ENCODE data around the gene OSBPL6. TPM values are rescaled to one million over a fixed set of nuclear protein-coding genes. Genes with fewer than 3 reads are reported as not detected.

Gene OSBPL6
- total and polyA plus RNA-seq, 2 of the 13 experiments (the other 11 are each of a cell fraction or from before 2014, with no cell fraction given), result 0.03 to 0.11 TPM

GRCh38 chr2:178414266-178415247 lies 220.2 kb downstream of the OSBPL6 start:
- Histone ChIP-seq H3K4me3 (replicated peaks in 1 of 3; ENCODE audit: insufficient read depth in 1 of 3, low read depth in 2 of 3, low read length in 3 of 3) (peak overlapping the region; percentile 60 to 75 (median 65)), H4K20me1 (ENCODE audit: insufficient read depth, low read length) (no peaks in the 10 kb centered on the region), H3K79me2 (ENCODE audit: insufficient read depth, low read length) (no peaks in the 10 kb centered on the region), H3K4me2 (ENCODE audit: low read depth, low read length) (peak overlapping the region; percentile 92), H3K9ac (ENCODE audit: insufficient read depth, low read depth, low read length) (peak overlapping the region; percentile 41), H3K9me3 (ENCODE audit: low read length) (no peaks in the 10 kb centered on the region), H3K36me3 (replicated peaks in 1 of 2; ENCODE audit: control insufficient read depth in 1 of 2, insufficient read depth in 2 of 2, low read length in 2 of 2) (no peaks in the 10 kb centered on the region), H2AFZ (ENCODE audit: low read length) (peak overlapping the region; percentile 57), H3K27me3 (ENCODE audit: control insufficient read depth in 1 of 2, insufficient read depth in 2 of 2, low read length in 2 of 2) (peaks cover 0 to 9% of the 10 kb centered on the region in 2 experiments; a peak in 1 of 5 replicates), H3K4me1 (ENCODE audit: insufficient read depth, low read length) (peaks cover 16% of the 10 kb centered on the region; the same call in 1 of the 2 replicates), H3K27ac (ENCODE audit: extremely low read length, insufficient read depth, low read length) (no peak overlapping the region)
- BruUV-seq (replicated peaks), result TSS peak; percentile 93
- in situ Hi-C loops (cut with HindIII; ENCODE audit: extremely low pct_ligation_motif_present, low pct_unique_long_range_greater_than_20kb) (loop anchor here (10.0 kb wide), 2 partner anchors 110 to 300 kb away; partner anchors contain the start of gene RBM45), intact Hi-C loops (cut with micrococcal nuclease; ENCODE audit: unreplicated experiment) (loop anchor here (1.0 to 5.0 kb wide), 6 partner anchors 17 to 432 kb away; partner anchors contain the start of genes PJVK, PRKRA and RBM45)
- WGBS (ENCODE audit: low lambda C conversion rate), result 20% methylated on average over 21 of the region's 21 CpGs
- CTCF ChIA-PET (ENCODE audit: low intra/inter-chr PET ratio, low total read pairs), result interaction anchor here (1.1 to 2.7 kb wide), 5 partner anchors 17 to 305 kb away, joined by 5 to 24 read pairs (median 6); partner anchors contain the start of gene RBM45
- FAIRE-seq, result peak; percentile 92
- peak; percentile 96 for ATAC-seq
- POLR2A ChIA-PET, result interaction anchor here (0.9 to 3.8 kb wide), 7 partner anchors 9 to 302 kb away, joined by 3 to 47 read pairs (median 9); partner anchors contain the start of genes PJVK, PLEKHA3, PRKRA and RBM45
- peak; percentile 90 for DNase-seq (ENCODE audit: low spot score)
- TF ChIP-seq ZNF20 (CRISPR knock-in tag; IDR thresholded peaks at IDR 0.05) (no peak), ZMYM3 (CRISPR knock-in tag; IDR thresholded peaks at IDR 0.05) (0 out of 2 replicates have a peak, but pooled peaks have one; percentile 42), DNMT3B (CRISPR knock-in tag; conservative IDR thresholded peaks at IDR 0.05) (0 out of 2 replicates have a peak, but pooled peaks have one; percentile 21), GZF1 (CRISPR knock-in tag; IDR thresholded peaks at IDR 0.05) (no peak), ZNF484 (CRISPR knock-in tag; IDR thresholded peaks at IDR 0.05; ENCODE audit: borderline replicate concordance, low read depth) (no peak), GMEB2 (CRISPR knock-in tag; IDR thresholded peaks at IDR 0.05; ENCODE audit: low read depth) (no peak), TAF1 (CRISPR knock-in tag; IDR thresholded peaks at IDR 0.05) (no peak; the same call in 1 of the 2 replicates), MXD3 (CRISPR knock-in tag; IDR thresholded peaks at IDR 0.05) (0 out of 2 replicates have a peak, but pooled peaks have one; percentile 52), ZNF850 (CRISPR knock-in tag; conservative IDR thresholded peaks at IDR 0.05) (no peak), PRDM10 (CRISPR knock-in tag; IDR thresholded peaks at IDR 0.05; ENCODE audit: low read depth) (no peak), ZNF276 (CRISPR knock-in tag; IDR thresholded peaks at IDR 0.05; ENCODE audit: low read depth) (0 out of 2 replicates have a peak, but pooled peaks have one; percentile 52), DR1 (CRISPR knock-in tag; IDR thresholded peaks at IDR 0.05) (no peak), FOXC1 (CRISPR knock-in tag; IDR thresholded peaks at IDR 0.05; ENCODE audit: borderline replicate concordance) (0 out of 2 replicates have a peak, but pooled peaks have one; percentile 57), ZNF33B (CRISPR knock-in tag; IDR thresholded peaks at IDR 0.05) (no peak)
